Skin epidermis (tissue), 12 donors: ENCODE data around the gene SCRN2.

Experiments
- H3K27ac ChIP-seq, 21 experiments: fragments of 200-600 bp; sonication (generic) in 11 of 21; one replicate each; pipeline ENCODE4 v1.5.0; 2020; ENCODE audit warnings: mild to moderate bottlenecking in 3 of 21, inconsistent platforms in 2 of 21, moderate library complexity in 2 of 21
- H3K4me3 ChIP-seq, 7 experiments: fragments of 200-600 bp; sonication (generic) in 2 of 7; one replicate each; pipeline ENCODE4 v1.5.0; 2020; ENCODE audit warnings: inconsistent platforms in 2 of 7, mild to moderate bottlenecking in 2 of 7, moderate library complexity in 1 of 7

Gene SCRN2

DNA sequence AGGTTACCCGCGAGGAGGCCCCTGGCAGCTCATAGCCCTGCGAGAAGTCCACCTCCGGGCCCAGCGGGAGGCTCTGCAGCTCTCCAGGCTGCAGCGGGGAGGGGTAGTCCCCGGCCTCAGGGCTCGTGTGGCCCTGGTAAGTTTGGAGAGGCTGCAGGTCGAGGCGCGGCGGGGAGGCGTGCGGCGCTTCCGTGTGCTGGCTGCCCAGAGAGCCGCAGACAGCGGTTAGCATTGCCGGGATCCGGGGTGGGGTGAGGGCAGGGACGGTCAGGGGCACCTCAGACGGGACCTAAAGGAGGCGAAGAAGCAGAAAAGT, 7.1 kb upstream of the SCRN2 start:
- no peak overlapping the region for H3K4me3 ChIP-seq

DNA sequence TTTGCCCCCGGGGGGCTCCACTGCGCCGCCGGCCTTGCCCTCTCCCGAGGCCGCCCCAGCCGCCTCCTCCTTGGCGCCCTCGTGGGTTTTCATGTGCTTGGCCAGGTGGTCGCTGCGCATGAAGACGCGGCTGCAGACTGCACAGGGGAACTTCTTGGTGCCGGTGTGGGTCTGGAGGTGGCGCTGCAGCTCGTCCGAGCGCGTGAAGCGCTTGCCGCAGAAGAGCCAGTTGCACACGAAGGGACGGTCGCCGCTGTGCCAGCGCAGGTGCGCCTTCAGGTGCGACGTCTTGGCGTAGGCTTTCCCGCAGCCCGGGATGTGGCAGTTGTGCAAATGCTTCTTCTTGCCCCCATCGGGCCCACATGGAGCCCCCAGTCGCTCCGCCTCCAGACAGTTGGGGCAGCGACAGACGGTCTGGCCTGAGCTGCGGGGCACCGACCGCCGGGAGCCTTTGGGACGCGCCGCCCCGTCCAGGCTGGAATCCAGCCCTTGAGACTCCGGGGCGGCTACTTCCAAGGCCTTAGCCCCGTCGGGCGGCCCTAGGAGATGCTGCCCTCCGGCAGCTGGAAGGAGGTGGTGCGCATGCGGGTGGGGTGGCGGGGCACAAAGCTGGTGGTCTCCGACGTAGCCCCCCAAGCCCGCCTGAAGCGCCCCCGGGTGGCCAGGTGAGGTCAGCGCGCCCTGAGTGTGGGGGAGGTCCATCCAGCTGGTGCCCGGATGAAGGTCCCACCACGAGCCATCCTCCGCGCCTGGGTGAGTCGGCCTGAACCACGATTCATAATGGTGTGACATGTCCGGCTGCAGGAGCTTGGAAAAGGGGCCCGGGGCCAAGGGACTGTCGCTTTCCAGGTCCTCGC, 6.5 kb upstream of the SCRN2 start:
- Histone ChIP-seq H3K4me3 (peak overlapping the region in 1 of 7 experiments; percentile 6), H3K27ac (no peak overlapping the region)

More for the DNA sequence above, 7.1 kb upstream of the SCRN2 start:
- H3K27ac ChIP-seq = no peak overlapping the region

DNA sequence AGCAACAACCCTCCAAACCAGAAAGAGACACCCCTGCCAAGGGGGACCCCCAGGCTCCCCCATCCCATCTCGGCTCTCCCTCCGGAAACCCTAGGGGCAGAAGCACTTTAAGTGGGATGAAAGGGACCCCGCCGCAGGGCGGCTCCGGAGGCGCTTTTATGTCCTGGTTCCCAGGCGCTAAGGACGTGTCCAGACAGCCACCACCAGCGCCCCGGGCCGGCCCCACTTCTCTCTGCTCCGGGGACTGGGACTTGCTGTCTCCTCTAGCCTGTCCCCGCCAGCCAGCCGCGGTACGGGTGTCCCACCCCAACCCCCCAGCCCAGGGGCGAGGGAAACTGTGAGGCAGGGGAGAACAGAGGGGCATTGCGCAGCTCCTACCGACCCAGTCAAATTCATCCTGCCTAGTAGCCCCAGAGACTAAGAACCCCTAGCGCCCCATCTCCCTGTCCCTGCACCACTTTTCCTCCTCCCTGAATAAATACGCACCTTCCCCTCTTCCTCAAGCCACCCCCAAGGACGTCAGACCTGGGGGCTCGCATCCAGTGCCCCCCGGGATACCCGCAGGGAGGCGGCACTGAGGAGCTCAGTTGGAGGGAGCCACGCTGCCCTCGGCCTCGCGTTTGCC, 5.8 kb upstream of the SCRN2 start:
- Histone ChIP-seq H3K4me3 (peak overlapping the region in 1 of 7 experiments; percentile 6), H3K27ac (no peak overlapping the region)

DNA sequence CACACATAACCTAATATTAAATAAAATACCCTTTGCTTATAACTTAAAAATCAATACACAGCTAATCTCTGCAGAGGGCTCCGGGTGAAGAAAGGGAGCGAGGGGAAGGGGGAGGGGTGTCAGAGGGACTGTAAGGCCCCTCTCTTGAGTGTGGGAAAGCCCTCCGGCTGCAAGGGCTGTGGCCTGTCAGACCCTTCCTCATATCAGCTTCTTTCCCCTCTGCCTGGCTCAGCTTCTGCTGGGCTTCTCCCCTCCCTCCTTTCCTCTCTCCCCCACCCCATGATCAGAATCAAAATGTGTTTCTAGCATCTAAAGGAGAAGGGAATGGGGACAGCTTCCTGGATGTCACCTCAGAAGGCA, 4.6 kb upstream of the SCRN2 start:
- H3K4me3 ChIP-seq = no peak overlapping the region
- no peak overlapping the region for H3K27ac ChIP-seq

DNA sequence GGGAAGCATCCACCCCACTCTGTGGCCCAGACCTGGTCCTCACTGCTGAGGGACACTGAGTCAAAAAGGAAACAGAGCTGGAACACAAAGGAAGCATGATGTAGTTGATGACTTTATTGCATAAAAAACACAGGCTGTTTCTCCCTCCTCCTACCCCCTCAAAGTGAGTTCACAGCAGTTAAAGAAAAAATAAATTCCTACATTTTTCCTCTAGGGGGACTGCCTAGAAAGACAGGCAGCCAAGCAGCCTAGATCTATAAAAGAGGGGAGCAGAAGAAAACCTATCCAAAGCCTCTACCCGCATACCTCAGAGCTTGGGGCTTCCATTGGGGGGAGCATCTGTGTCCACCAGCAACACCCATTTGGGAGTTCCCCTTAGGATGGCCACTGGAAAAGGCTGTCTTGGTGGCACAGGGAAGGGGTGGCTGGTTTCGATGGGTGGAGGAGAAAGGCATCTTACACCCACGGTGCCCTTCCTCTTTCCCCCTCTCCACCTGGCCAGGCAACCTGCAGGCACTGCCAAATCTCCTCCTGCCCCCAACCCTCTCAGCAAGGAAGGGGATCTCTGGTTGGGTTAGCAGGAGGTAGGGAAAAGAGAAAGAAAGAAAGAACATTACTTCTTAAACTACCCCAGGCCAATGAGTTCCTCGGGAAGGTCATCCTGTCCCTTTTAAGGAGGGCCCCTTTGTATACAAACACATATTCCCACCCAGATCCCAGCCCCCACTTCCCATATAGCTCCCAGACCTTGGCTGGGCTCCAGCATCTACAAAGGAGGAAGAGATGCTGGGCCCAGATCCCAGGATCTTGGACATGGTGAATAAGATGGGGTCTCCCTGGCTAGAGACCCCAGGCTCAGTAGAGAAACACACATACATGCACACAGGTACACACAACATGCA, 4.0 kb upstream of the SCRN2 start:
- Histone ChIP-seq H3K27ac (no peak overlapping the region), H3K4me3 (no peak overlapping the region)

DNA sequence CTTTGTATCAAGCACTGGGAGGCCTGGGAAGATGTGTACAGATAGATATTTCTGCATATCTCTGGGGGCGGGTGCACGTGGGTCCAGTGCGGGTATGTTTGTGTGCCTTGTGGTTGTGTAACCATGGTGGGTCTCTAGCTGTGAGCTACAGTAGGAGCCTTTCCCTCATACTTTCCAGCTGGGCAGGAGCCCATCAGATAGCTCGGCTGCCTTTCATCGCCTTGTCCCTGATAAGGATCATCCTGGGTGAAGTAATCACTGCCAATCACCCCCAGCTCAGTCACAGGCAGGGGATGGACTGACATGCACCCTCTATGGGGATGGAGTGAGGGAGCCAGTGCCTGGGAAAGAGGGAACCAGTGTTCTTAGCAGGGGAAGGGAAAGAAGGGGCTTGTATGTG, 3.2 kb upstream of the SCRN2 start:
- peak overlapping the region in 1 of 21 experiments; percentile 43 for H3K27ac ChIP-seq
- no peak overlapping the region for H3K4me3 ChIP-seq

DNA sequence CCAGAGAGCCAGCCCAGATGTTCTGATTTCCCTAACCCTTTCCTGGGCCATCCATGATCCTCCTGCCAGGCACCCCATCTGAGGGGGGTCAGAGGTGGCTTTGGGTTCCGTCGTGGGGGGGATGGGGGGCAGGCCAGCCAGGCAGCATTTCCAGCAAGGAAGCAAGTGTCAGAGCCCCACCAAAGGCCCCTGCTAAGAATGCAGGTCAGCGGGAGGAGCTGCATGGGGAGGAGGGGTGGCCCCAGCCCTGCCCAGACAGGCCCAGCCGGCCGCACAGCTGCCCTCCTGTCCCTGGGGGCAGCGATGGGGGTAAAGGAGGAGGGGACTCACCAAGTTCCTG, 2.3 kb upstream of the SCRN2 start:
- Histone ChIP-seq H3K4me3 (no peak overlapping the region), H3K27ac (peak overlapping the region in 5 of 21 experiments; percentile 1 to 59 (median 24))

DNA sequence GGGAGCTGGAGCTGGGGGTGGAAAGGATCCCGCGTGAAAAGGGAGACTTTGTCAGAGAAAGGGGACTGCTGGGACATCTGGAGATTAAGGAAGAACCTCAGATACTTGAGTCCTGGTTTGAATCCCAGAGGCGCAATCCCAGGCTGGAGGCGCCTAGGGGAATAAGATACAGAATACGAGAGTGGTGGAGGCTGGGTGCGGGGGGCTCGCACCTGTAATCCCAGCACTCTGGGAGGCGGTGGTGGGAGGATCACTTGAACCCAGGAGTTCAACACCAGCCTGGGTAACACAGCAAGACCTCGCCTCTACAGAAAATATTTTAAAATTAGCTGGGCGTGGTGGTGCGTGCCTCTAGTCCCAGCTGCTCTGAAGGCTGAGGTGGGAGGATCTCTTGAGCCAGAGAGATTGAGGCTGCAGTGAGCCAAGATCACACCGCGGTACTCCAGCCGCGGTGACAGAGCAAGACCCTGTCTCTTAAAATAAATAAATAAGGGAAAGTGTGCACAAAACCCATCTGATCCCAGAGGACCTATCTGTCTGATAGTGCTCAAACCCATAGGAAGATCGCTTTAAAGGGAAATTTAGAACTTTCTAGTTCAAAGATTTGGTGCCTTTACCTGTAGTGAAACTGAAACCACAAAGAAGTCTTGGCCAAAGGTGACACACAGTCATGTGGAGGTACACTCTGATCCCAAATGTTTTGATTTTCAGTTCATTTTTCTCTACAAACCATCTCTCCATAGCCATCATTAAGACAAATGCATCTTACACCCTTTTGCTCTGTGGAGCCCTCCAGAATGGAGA, 617 bp upstream of the SCRN2 start:
- peak overlapping the region in 5 of 7 experiments; percentile 43 to 79 (median 75) for H3K4me3 ChIP-seq
- H3K27ac ChIP-seq = peak overlapping the region in 19 of 21 experiments; percentile 26 to 86 (median 77)

DNA sequence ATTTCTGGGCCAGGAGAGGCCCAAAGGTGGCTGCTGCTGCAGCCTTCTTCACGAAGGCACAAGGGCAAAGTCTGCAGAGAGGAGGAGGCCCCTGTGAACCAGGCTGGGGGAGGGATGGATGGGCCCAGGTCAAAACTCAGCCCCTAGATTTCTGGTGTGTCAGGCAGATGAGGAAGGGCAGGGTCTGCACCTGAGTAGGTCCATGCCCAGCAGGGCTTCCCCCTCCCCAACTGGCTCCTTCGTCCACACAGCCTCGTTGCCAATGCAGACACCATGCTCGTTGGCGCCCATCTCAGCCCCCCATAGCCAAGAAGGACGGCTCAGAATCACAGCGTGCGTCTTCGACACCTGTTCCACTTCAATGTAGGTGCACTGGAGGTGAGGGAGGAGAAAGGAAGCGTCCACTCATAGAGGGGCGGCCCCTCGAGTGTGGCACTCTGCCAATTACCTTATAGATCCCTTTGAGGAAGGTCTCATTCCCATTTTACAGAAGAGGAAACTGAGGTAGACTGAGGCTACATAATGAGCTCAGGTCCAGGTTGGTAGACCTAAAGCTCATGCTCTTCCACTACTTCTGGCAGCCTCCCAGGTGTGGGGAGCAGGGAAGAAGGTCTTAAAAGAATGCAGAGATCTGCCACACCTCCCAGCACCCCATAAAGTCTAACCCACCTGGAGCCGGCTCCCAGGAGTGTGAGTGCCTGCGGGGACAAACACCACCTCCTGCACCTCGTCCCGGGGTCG, 902 bp downstream of the SCRN2 start:
- H3K27ac ChIP-seq = peak overlapping the region in 19 of 21 experiments; percentile 8 to 86 (median 77)

DNA sequence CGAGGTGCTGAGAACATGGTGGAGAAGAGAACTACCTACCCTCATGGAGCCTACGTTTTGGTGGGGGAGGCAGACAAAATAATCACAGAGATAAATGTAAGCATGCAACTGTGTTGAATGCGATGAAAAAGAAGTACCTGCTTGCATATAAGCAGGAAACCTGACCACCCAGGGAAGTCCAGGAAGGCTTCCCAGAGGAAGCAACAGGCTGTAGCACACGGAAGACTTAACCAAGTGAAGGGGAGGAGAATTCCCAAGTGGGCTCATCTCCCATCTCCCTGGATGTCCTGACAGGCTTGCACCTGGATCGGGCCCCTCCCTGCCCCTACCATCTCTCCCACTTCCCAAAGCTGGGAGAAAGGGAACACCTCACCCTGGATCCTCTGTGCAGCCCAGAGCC, 2.0 kb downstream of the SCRN2 start:
- no peak overlapping the region for H3K27ac ChIP-seq
- H3K4me3 ChIP-seq = no peak overlapping the region

More for the DNA sequence above, 902 bp downstream of the SCRN2 start:
- peak overlapping the region; percentile 43 to 81 (median 76) for H3K4me3 ChIP-seq

DNA sequence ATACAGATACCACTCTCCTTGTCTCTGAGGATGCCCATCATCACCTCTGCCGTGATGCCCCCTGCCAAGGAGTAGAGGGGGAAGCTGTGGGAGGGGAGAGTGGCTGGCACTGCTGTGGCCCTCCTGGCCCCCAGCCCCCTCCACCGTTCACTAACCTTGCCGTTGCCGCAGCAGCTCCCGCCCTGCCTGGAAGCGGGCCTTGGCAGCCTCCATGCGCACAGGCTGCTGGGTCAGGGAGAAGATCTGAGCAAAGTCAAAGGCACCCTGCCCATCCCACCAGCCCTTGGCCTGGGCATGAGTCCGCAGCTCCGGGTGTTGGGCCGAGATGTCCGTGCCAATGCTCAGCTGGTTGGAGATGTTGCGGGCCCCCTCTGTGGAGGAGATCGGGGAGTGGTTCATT, 2.4 kb downstream of the SCRN2 start:
- no peak overlapping the region for H3K27ac ChIP-seq
- H3K4me3 ChIP-seq = no peak overlapping the region

DNA sequence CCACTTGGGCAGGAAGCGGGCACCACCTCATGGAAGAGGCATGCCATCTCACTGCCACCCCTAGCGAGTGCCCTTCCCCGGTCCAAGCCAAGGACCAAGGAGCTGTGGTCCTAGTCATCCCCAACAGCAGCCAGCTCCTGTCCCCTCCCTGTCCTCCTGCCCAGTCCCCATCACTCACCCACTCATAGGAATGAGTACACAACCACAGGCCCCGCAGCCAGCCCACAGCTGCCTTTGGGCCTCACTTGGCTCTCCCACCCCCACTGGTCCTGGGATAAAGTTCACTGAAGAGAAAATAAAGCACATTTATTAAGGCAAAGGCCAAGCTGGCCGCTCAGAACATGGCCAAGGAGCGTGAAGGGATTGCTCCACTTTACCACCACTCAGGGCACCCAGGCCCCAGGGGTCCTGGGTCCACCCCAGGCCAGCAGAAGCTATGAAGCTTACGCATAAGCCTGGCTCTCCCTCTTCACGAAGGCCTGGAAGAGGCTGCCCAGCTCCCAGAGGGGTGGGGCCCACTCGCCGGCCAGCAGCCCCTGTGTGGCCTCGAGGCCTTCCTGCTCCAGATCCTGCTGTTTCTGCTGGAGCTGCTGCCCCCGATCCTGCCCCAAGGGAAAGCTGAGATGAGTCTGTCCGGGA, 3.6 kb downstream of the SCRN2 start:
- Histone ChIP-seq H3K27ac (peak overlapping the region in 2 of 21 experiments; percentile 3 to 12), H3K4me3 (no peak overlapping the region)

DNA sequence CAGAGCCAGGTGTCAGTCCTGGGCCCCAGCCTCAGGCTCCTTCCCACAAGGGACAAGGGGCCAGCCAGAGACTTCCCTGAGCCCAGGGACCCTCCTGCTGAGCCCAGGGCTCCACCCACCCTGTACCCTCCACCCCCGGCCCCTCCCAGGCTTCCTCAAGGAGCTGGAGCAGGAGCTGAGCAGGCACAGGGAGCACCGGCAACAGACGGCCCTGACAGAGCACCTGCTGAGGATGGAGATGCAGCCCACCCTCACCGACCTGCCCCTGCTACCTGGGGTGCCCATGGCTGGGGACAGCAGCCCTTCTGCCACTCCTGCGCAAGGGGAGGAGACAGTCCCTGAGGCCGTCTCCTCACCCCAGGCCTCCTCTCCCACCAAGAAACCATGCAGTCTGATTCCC, 4.5 kb downstream of the SCRN2 start:
- Histone ChIP-seq H3K27ac (no peak overlapping the region), H3K4me3 (no peak overlapping the region)

DNA sequence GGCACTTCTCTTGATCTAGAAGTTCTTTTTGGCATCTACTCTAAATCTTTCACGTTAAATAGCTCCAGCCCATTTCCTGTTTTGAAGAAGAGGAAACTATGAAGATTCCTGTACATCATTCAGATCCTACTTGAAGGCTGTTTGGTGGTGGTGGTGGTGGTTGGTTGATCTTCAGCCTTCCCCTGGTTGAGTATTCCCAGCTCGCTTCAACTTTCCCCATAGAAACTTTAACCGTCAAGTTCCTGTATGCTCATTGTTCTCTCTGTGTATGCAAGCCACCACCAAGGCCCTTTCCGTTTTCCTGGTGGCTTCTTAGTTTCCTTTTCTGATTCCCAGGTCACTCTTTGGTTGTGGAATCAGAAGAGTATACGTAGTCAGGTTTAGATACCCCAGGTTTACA, 6.3 kb downstream of the SCRN2 start:
- no peak overlapping the region for H3K4me3 ChIP-seq
- H3K27ac ChIP-seq = peak overlapping the region in 7 of 21 experiments; percentile 23 to 74 (median 34)

DNA sequence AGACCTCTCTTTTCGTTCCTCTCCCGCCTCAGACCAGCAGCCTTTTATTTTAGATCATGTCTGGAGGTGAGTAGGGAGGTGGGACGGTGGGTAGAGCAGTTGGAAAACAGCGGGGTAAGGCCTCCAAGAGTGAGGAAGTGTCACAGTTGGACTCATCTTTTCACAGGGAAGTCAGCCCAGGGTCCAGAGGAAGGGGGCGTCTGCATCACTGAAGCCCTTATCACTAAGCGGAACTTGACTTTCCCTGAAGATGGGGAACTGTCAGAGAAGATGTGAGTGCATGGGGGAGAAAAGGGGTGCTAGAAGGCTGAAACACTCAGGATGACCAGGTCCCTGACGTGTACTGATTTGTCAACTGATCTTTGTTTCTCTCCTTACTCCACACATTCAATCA, 9.1 kb downstream of the SCRN2 start:
- peak overlapping the region; percentile 67 to 91 (median 72) for H3K4me3 ChIP-seq
- peak overlapping the region in 17 of 21 experiments; percentile 35 to 89 (median 82) for H3K27ac ChIP-seq

DNA sequence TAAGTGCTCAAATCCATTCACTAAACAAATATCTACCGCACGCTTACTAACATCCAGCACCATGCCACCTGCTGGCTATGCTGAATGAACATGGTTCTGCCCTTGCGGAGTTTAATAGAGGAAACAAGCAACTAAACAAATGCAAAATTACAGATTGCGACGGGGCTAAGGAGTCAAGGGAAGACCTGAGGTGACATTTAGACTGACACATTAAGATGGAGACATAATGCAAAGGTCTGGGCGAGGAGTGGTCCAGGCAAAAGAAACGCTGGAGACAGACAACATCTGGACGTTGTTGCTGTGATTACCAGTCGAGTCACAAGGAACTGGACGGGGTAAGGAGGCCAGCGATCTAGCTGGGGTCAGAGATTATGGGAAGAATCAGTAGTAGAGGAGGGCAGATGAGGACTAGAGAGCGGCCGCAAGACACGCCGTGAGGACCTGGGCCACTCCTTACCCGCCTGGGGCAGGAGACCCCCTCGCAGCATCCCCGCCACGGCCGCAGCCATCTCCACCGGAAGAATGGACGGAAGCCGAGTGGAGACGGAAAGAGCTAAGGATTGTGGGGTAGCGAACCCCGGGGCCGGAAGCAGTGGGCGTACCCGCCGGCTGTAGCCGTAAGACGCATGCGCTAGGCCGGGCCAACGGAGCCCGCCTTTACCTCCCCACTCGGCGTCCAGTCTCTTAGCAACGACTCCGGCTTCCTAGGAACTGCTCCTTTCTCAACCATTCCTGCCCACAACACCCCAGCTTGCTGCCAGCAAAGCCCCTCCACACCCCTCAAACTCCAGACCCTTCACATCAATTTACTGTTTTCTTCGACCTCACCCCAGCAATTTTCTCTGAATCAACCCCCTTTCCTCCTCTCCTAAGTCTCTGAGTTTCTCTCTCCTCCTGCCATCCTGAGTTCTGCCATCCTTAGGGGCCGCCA, 9.8 kb downstream of the SCRN2 start, which contains the start of the genes LRRC46 and MRPL10:
Gene LRRC46, plus strand, starts transcription at position 668 of the 931 bp plus-strand sequence. CDS start 320 bp downstream, outside the sequence.
Gene MRPL10, minus strand, starts transcription at position 539 of the 931 bp plus-strand sequence. Its CDS starts 30 bp downstream, at position 509.
- H3K27ac ChIP-seq = peak within 1 kb of the TSS in 20 of 21 experiments; percentile 49 to 89 (median 82)
- H3K4me3 ChIP-seq = peak within 1 kb of the TSS; percentile 67 to 91 (median 72)
